Upper lobe of left lung (tissue), 4 donors: ENCODE results near the gene AGAP1.

ENCODE experiments used
- CTCF ChIP-seq, 6 experiments: fragments of 450-650 bp in 4 of 6; fragments of 200-600 bp in 2 of 6; sonication (generic) in 2 of 6; IDR thresholded peaks; one replicate each; pipeline ENCODE4 v1.5.1; 2016 to 2019; ENCODE audit warnings: antibody characterized with exemption in 6 of 6
- EP300 ChIP-seq, 4 donors: sonication (generic); formaldehyde crosslinking; IDR thresholded peaks; one replicate each; pipeline ENCODE4 v1.5.1; 2017; ENCODE audit warnings: antibody characterized with exemption in 4 of 4, control low read depth in 2 of 4
- POLR2A ChIP-seq, 4 donors: fragments of 450-650 bp; IDR thresholded peaks; one replicate each; pipeline ENCODE4 v1.5.1; 2016 to 2017; ENCODE audit warnings: antibody characterized with exemption in 4 of 4, mild to moderate bottlenecking in 2 of 4
- POLR2AphosphoS5 ChIP-seq, 2 donors: sonication (generic); formaldehyde crosslinking; IDR thresholded peaks; one replicate each; pipeline ENCODE4 v1.5.1; 2017; ENCODE audit warnings: antibody characterized with exemption in 2 of 2

GRCh38 chr2:235725841-235726240 is 232.0 kb downstream of the AGAP1 start:
- TF ChIP-seq POLR2A (IDR thresholded peaks at IDR 0.05) (no peak), EP300 (IDR thresholded peaks at IDR 0.05) (no peak), CTCF (IDR thresholded peaks at IDR 0.05) (no peak), POLR2AphosphoS5 (IDR thresholded peaks at IDR 0.05) (no peak)
